BLaER1 (cell line): ENCODE measurements around the gene TBC1D2B.
"Not testable (repeated sequence)": the region's sequence is repeated elsewhere in the genome, so short reads cannot be mapped to it uniquely, and the experiment has no call there.

ENCODE experiments used
- H3K27ac ChIP-seq: shearing (Covaris generic); formaldehyde crosslinking; 2 replicates; pipeline ENCODE4 v1.8.1; 2022
- H3K27me3 ChIP-seq: shearing (Covaris generic); formaldehyde crosslinking; 2 replicates; pipeline ENCODE4 v1.8.1; 2022
- H3K36me3 ChIP-seq: shearing (Covaris generic); formaldehyde crosslinking; 2 replicates; pipeline ENCODE4 v1.8.1; 2022
- H3K4me1 ChIP-seq: shearing (Covaris generic); formaldehyde crosslinking; 2 replicates; pipeline ENCODE4 v1.8.1; 2022
- H3K4me2 ChIP-seq: shearing (Covaris generic); formaldehyde crosslinking; 2 replicates; pipeline ENCODE4 v1.8.1; 2022
- H3K4me3 ChIP-seq: shearing (Covaris generic); formaldehyde crosslinking; 2 replicates; pipeline ENCODE4 v1.8.1; 2022
- H3K9ac ChIP-seq: shearing (Covaris generic); formaldehyde crosslinking; 2 replicates; pipeline ENCODE4 v1.8.1; 2022
- H3K9me3 ChIP-seq: shearing (Covaris generic); formaldehyde crosslinking; 2 replicates; pipeline ENCODE4 v1.8.1; 2022
- H4K20me1 ChIP-seq: shearing (Covaris generic); formaldehyde crosslinking; 2 replicates; pipeline ENCODE4 v1.8.1; 2022
- Cebpa-rat ChIP-seq: shearing (Covaris generic); IDR thresholded peaks from 2 replicates; pipeline ENCODE4 v1.8.1; 2022

The TBC1D2B gene

GRCh38 chr15:77975332-77976094 lies 102.0 kb downstream of the TBC1D2B start:
- H3K4me1 ChIP-seq, result peaks cover 28% of the 10 kb centered on the region
- no peaks in the 10 kb centered on the region for H3K27me3 ChIP-seq
- H3K9ac ChIP-seq, result no peak overlapping the region
- no peak overlapping the region for H3K4me3 ChIP-seq
- H3K9me3 ChIP-seq, result no peaks in the 10 kb centered on the region
- no peak for TF ChIP-seq Cebpa-rat
- H3K4me2 ChIP-seq, result peak overlapping the region; percentile 28
- H3K36me3 ChIP-seq, result no peaks in the 10 kb centered on the region
- no peaks in the 10 kb centered on the region for H4K20me1 ChIP-seq
- 0 out of 2 replicates have a peak overlapping the region, but pooled peaks have one; percentile 6 for H3K27ac ChIP-seq

- Histone ChIP-seq H4K20me1 (no peaks in the 10 kb centered on the region), H3K36me3 (no peaks in the 10 kb centered on the region), H3K4me3 (no peak overlapping the region), H3K9ac (no peak overlapping the region), H3K27ac (0 out of 2 replicates have a peak overlapping the region, but pooled peaks have one; percentile 6), H3K4me2 (peak overlapping the region; percentile 50), H3K27me3 (no peaks in the 10 kb centered on the region), H3K9me3 (no peaks in the 10 kb centered on the region), H3K4me1 (peaks cover 28% of the 10 kb centered on the region)
- no peak for TF ChIP-seq Cebpa-rat
Observed at GRCh38 chr15:77974416-77975331, 102.8 kb downstream of the TBC1D2B start.

- Histone ChIP-seq H3K9me3 (no peaks in the 10 kb centered on the region), H3K4me1 (peaks cover 24% of the 10 kb centered on the region), H3K27ac (no peak overlapping the region), H3K9ac (no peak overlapping the region), H3K4me2 (peak overlapping the region; percentile 50), H3K36me3 (no peaks in the 10 kb centered on the region), H4K20me1 (no peaks in the 10 kb centered on the region), H3K4me3 (no peak overlapping the region), H3K27me3 (no peaks in the 10 kb centered on the region)
- no peak for TF ChIP-seq Cebpa-rat
Observed at GRCh38 chr15:77974098-77974414, 103.5 kb downstream of the TBC1D2B start.

GRCh38 chr15:77973273-77974097 lies 104.0 kb downstream of the TBC1D2B start:
- not testable (repeated sequence) for H3K4me3 ChIP-seq, H3K36me3 ChIP-seq, H3K27ac ChIP-seq, H3K27me3 ChIP-seq, H4K20me1 ChIP-seq, H3K9ac ChIP-seq, H3K9me3 ChIP-seq
- peaks cover 21% of the 10 kb centered on the region for H3K4me1 ChIP-seq
- H3K4me2 ChIP-seq, result peak overlapping the region; percentile 50

- not testable (repeated sequence) for H3K9me3 ChIP-seq, H3K27me3 ChIP-seq, H3K27ac ChIP-seq, H3K9ac ChIP-seq, H3K36me3 ChIP-seq, H3K4me2 ChIP-seq, H4K20me1 ChIP-seq, H3K4me3 ChIP-seq
- peaks cover 21% of the 10 kb centered on the region for H3K4me1 ChIP-seq
Observed at GRCh38 chr15:77972706-77973105, 104.8 kb downstream of the TBC1D2B start.

GRCh38 chr15:77971875-77972274 lies 105.6 kb downstream of the TBC1D2B start:
- not testable (repeated sequence) for H3K27ac ChIP-seq, H3K27me3 ChIP-seq, H4K20me1 ChIP-seq, H3K9me3 ChIP-seq, H3K4me2 ChIP-seq, H3K36me3 ChIP-seq, H3K9ac ChIP-seq, H3K4me3 ChIP-seq
- peaks cover 21% of the 10 kb centered on the region for H3K4me1 ChIP-seq

GRCh38 chr15:77970813-77971360 lies 106.6 kb downstream of the TBC1D2B start:
- not testable (repeated sequence) for H3K9me3 ChIP-seq, H3K4me2 ChIP-seq, H3K27me3 ChIP-seq, H3K9ac ChIP-seq, H3K27ac ChIP-seq, H3K4me3 ChIP-seq, H4K20me1 ChIP-seq, H3K36me3 ChIP-seq
- H3K4me1 ChIP-seq, result peaks cover 27% of the 10 kb centered on the region

- H3K27me3 ChIP-seq, result no peaks in the 10 kb centered on the region
- H3K27ac ChIP-seq, result no peak overlapping the region
- H3K4me1 ChIP-seq, result peaks cover 18% of the 10 kb centered on the region
- H3K9me3 ChIP-seq, result no peaks in the 10 kb centered on the region
- H3K36me3 ChIP-seq, result no peaks in the 10 kb centered on the region
- H3K4me2 ChIP-seq, result no peak overlapping the region
- no peak overlapping the region for H3K9ac ChIP-seq
- no peak overlapping the region for H3K4me3 ChIP-seq
- H4K20me1 ChIP-seq, result no peaks in the 10 kb centered on the region
- no peak for TF ChIP-seq Cebpa-rat
Observed at GRCh38 chr15:77969055-77969454, 108.5 kb downstream of the TBC1D2B start.

- Histone ChIP-seq H4K20me1 (no peaks in the 10 kb centered on the region), H3K27ac (no peak overlapping the region), H3K9me3 (no peaks in the 10 kb centered on the region), H3K4me3 (no peak overlapping the region), H3K4me1 (peaks cover 18% of the 10 kb centered on the region), H3K27me3 (no peaks in the 10 kb centered on the region), H3K4me2 (no peak overlapping the region), H3K36me3 (no peaks in the 10 kb centered on the region), H3K9ac (no peak overlapping the region)
- TF ChIP-seq Cebpa-rat, result no peak
Observed at GRCh38 chr15:77967798-77968197, 109.7 kb downstream of the TBC1D2B start.

GRCh38 chr15:77967235-77967615 lies 110.3 kb downstream of the TBC1D2B start:
- H3K9ac ChIP-seq, H3K4me2 ChIP-seq, H4K20me1 ChIP-seq, H3K9me3 ChIP-seq, H3K4me3 ChIP-seq, H3K36me3 ChIP-seq, H3K27me3 ChIP-seq, H3K27ac ChIP-seq: not testable (repeated sequence)
- peaks cover 18% of the 10 kb centered on the region for H3K4me1 ChIP-seq
